GM19438 (cell line): ENCODE measurements around the gene TPRG1L.
"Not testable (repeated sequence)": the region's sequence is repeated elsewhere in the genome, so short reads cannot be mapped to it uniquely, and the experiment has no call there.

ENCODE experiments used
- ATAC-seq: cut with Tn5 transposase; IDR thresholded peaks from one replicate; pipeline ENCODE4 v1.9.1; 2021; ENCODE audit warnings: low read depth; ENCODE audit not compliant: unreplicated experiment

The TPRG1L gene

GRCh38 chr1:3624200-3625136 is at the start of gene TPRG1L:
Gene TPRG1L (plus strand): TSS chr1:3625015. CDS start chr1:3625073, 58 bp downstream.
- ATAC-seq = peak; percentile 94

- ATAC-seq = not testable (repeated sequence)
Measured at GRCh38 chr1:3575515-3575914, 49.3 kb upstream of the TPRG1L start.

GRCh38 chr1:3575993-3576392 is 48.8 kb upstream of the TPRG1L start:
- no peak for ATAC-seq

- no peak for ATAC-seq
Measured at GRCh38 chr1:3577300-3577699, 47.5 kb upstream of the TPRG1L start.

- no peak for ATAC-seq
Measured at GRCh38 chr1:3577711-3578432, 46.9 kb upstream of the TPRG1L start.

GRCh38 chr1:3578433-3578805 is 46.4 kb upstream of the TPRG1L start:
- no peak for ATAC-seq

- ATAC-seq = no peak
Measured at GRCh38 chr1:3578906-3579305, 45.9 kb upstream of the TPRG1L start.

GRCh38 chr1:3579626-3580025 is 45.2 kb upstream of the TPRG1L start:
- no peak for ATAC-seq

- ATAC-seq = no peak
Measured at GRCh38 chr1:3580231-3580630, 44.6 kb upstream of the TPRG1L start.

GRCh38 chr1:3581296-3582036 is 43.3 kb upstream of the TPRG1L start:
- ATAC-seq = no peak

- not testable (repeated sequence) for ATAC-seq
Measured at GRCh38 chr1:3583751-3584150, 41.1 kb upstream of the TPRG1L start.

- no peak for ATAC-seq
Measured at GRCh38 chr1:3584915-3585314, 39.9 kb upstream of the TPRG1L start.

GRCh38 chr1:3585353-3585868 is 39.4 kb upstream of the TPRG1L start:
- not testable (repeated sequence) for ATAC-seq

GRCh38 chr1:3585940-3586568 is 38.8 kb upstream of the TPRG1L start:
- ATAC-seq = no peak

- ATAC-seq = no peak
Measured at GRCh38 chr1:3586986-3587759, 37.6 kb upstream of the TPRG1L start.

- ATAC-seq = no peak
Measured at GRCh38 chr1:3588395-3588794, 36.4 kb upstream of the TPRG1L start.

- ATAC-seq = no peak
Measured at GRCh38 chr1:3590139-3590763, 34.6 kb upstream of the TPRG1L start.

- ATAC-seq = no peak
Measured at GRCh38 chr1:3590951-3591865, 33.6 kb upstream of the TPRG1L start.
